K562 (cell line): Measurements from ENCODE around the gene C1orf56. TPM values are rescaled to one million over a fixed set of nuclear protein-coding genes. Genes with fewer than 3 reads are reported as not detected.

Source experiments
- BDP1 ChIP-seq: IDR thresholded peaks from 3 replicates; pipeline ENCODE4 v1.6.1; 2011; ENCODE audit not compliant: insufficient read length, insufficient read depth
- OTX1 ChIP-seq: fragments of 450-650 bp; formaldehyde crosslinking; IDR thresholded peaks from 2 replicates; pipeline ENCODE4 v1.4.0; 2022; ENCODE audit warnings: mild to moderate bottlenecking
- POLR2AphosphoS2 ChIP-seq: IDR thresholded peaks from 2 replicates; pipeline ENCODE4 v1.6.1; 2012; ENCODE audit warnings: low read length, improper control_type of control experiment
- TAF7 ChIP-seq: fragments of 450-650 bp; IDR thresholded peaks from 2 replicates; pipeline ENCODE4 v1.6.1; 2016; ENCODE audit warnings: missing genetic modification characterization, missing compliant biosample characterization
- ZEB2 ChIP-seq: fragments of 450-650 bp; IDR thresholded peaks from 2 replicates; pipeline ENCODE4 v1.6.1; 2016
- ZNF121 ChIP-seq: sonication (generic); formaldehyde crosslinking; conservative IDR thresholded peaks from 2 replicates; pipeline ENCODE4 v1.8.0; 2022; ENCODE audit warnings: missing genetic modification reagents
- polyA plus RNA-seq, 8 experiments: library from polyadenylated mRNA; depleted of rRNA in 4 of 8; stranded (reverse) in 5 of 8; unstranded in 3 of 8; fragments of >200 nt; fragmentation: Nextera tagmentation in 2 of 8; fragmentation: Illumina TruSeq in 1 of 8; extraction: Ambion mirVana in 2 of 8; extraction: Trizol in 1 of 8; gene quantifications; 2 replicates each; pipeline versions ENCODE4 v1.2.1 to v1.2.3, GENCODE V29; 2011 to 2014; ENCODE audit warnings: inconsistent platforms in 1 of 8, missing spikeins in 1 of 8
- total RNA-seq, 7 experiments: library from RNA; depleted of rRNA in 6 of 7; stranded (reverse); fragments of >200 nt in 6 of 7; fragmentation: Illumina TruSeq in 2 of 7; extraction: Trizol in 2 of 7; gene quantifications; 2 replicates each; pipeline versions ENCODE4 v1.2.1 to v1.2.3, GENCODE V29; 2011 to 2021; ENCODE audit warnings: low replicate concordance in 1 of 7
- TF ChIP-seq, protein P1 (sequence below): fragments of 450-650 bp; IDR thresholded peaks from 2 replicates; pipeline ENCODE4 v1.6.1; 2016; ENCODE audit warnings: missing biosample characterization, missing genetic modification characterization
- TF ChIP-seq, protein P2 (sequence below): fragments of 450-650 bp; formaldehyde crosslinking; IDR thresholded peaks from 2 replicates; pipeline ENCODE4 v1.4.0; 2022; ENCODE audit warnings: mild to moderate bottlenecking, moderate library complexity
- TF ChIP-seq, protein P3 (sequence below), 2 experiments: fragments of 450-650 bp in 1 of 2; sonication (generic) in 1 of 2; formaldehyde crosslinking in 1 of 2; IDR thresholded peaks in 1 of 2; conservative IDR thresholded peaks in 1 of 2; 2 replicates each; pipeline versions ENCODE4 v1.6.1 to v1.8.1; 2016 to 2023; ENCODE audit warnings: mild to moderate bottlenecking in 2 of 2, moderate library complexity in 2 of 2, inconsistent platforms in 1 of 2, missing genetic modification reagents in 1 of 2

The C1orf56 gene
- total and polyA plus RNA-seq, 9 of the 15 experiments (the other 6 are each of a cell fraction or from before 2014, with no cell fraction given) = 0.18 to 15.7 (median 1.1) TPM

DNA sequence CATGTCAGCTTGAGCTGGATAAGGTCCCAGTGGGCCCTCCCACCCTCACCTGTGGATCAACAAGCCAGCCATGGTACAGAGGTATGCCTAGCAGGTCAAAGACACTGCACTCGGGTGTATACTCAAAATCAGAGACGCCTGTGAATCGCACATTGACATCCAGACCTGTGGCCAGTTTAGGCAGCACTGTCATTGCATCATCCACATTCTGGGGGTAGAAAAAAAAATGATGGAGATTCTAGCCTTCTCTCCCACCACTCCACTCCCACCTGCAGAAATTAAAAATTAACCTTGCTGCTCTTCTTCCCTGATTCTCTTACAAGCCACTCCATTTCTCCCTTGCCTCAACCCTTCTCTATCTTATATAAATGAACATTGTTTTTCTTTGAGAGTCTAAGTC, 47.1 kb upstream of the C1orf56 start (continued):
- TF ChIP-seq, protein P1, sequence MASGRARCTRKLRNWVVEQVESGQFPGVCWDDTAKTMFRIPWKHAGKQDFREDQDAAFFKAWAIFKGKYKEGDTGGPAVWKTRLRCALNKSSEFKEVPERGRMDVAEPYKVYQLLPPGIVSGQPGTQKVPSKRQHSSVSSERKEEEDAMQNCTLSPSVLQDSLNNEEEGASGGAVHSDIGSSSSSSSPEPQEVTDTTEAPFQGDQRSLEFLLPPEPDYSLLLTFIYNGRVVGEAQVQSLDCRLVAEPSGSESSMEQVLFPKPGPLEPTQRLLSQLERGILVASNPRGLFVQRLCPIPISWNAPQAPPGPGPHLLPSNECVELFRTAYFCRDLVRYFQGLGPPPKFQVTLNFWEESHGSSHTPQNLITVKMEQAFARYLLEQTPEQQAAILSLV (tag) = peak; percentile 94
- TF ChIP-seq BDP1 = no peak
- no peak for TF ChIP-seq OTX1 (CRISPR knock-in tag)
- TF ChIP-seq ZNF121 = no peak
- TF ChIP-seq POLR2AphosphoS2 = no peak
- TF ChIP-seq ZEB2 = no peak
- TF ChIP-seq, protein P2, sequence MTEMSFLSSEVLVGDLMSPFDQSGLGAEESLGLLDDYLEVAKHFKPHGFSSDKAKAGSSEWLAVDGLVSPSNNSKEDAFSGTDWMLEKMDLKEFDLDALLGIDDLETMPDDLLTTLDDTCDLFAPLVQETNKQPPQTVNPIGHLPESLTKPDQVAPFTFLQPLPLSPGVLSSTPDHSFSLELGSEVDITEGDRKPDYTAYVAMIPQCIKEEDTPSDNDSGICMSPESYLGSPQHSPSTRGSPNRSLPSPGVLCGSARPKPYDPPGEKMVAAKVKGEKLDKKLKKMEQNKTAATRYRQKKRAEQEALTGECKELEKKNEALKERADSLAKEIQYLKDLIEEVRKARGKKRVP (CRISPR knock-in tag) = peak; percentile 37; the same call in 1 of the 2 replicates
- no peak for TF ChIP-seq TAF7 (tag)
- TF ChIP-seq, protein P3, sequence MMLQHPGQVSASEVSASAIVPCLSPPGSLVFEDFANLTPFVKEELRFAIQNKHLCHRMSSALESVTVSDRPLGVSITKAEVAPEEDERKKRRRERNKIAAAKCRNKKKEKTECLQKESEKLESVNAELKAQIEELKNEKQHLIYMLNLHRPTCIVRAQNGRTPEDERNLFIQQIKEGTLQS (IDR thresholded peaks at IDR 0.05) = peak; percentile 94
- TF ChIP-seq, protein P3 (CRISPR knock-in tag; conservative IDR thresholded peaks at IDR 0.05) = no peak
